ENCODE results near the gene PRKN.

PRKN gene

GRCh38 chr6:162118706-162119105 lies 608.9 kb downstream of the PRKN start:
- H3K4me1 ChIP-seq (ENCODE audit: low read length) = no peaks in the 10 kb centered on the region
- no peak overlapping the region for H3K4me2 ChIP-seq (ENCODE audit: low read length)
- no peaks in the 10 kb centered on the region for H3K9me3 ChIP-seq (ENCODE audit: insufficient read depth, low read length)
- H3K79me2 ChIP-seq (ENCODE audit: low read length) = no peaks in the 10 kb centered on the region
- H3K4me3 ChIP-seq (ENCODE audit: low read length) = no peak overlapping the region
- no peak overlapping the region for H2AFZ ChIP-seq (ENCODE audit: low read depth, low read length)
- no peak overlapping the region for H3K27ac ChIP-seq (ENCODE audit: low read length)
- TF ChIP-seq EZH2phosphoT487 (IDR thresholded peaks at IDR 0.05; ENCODE audit: low read depth) = no peak
- no peak for TF ChIP-seq CTCF (IDR thresholded peaks at IDR 0.05; ENCODE audit: low read depth, low read length)
- no peak overlapping the region for H3K9ac ChIP-seq (ENCODE audit: low read length)
- no peaks in the 10 kb centered on the region for H3K36me3 ChIP-seq (replicated peaks; ENCODE audit: low read depth, low read length)
- no peaks in the 10 kb centered on the region for H4K20me1 ChIP-seq (ENCODE audit: insufficient read depth, low read length)
- H3K27me3 ChIP-seq (ENCODE audit: low read depth, low read length) = no peaks in the 10 kb centered on the region

- TF ChIP-seq EZH2phosphoT487 (IDR thresholded peaks at IDR 0.05; ENCODE audit: low read depth) (no peak), CTCF (IDR thresholded peaks at IDR 0.05; ENCODE audit: low read depth, low read length) (no peak)
- Histone ChIP-seq H3K4me2 (ENCODE audit: low read length) (no peak overlapping the region), H3K36me3 (replicated peaks; ENCODE audit: low read depth, low read length) (no peaks in the 10 kb centered on the region), H3K79me2 (ENCODE audit: low read length) (no peaks in the 10 kb centered on the region), H2AFZ (ENCODE audit: low read depth, low read length) (no peak overlapping the region), H3K9me3 (ENCODE audit: insufficient read depth, low read length) (no peaks in the 10 kb centered on the region), H3K4me3 (ENCODE audit: low read length) (no peak overlapping the region), H3K4me1 (ENCODE audit: low read length) (no peaks in the 10 kb centered on the region), H4K20me1 (ENCODE audit: insufficient read depth, low read length) (no peaks in the 10 kb centered on the region), H3K27ac (ENCODE audit: low read length) (no peak overlapping the region), H3K9ac (ENCODE audit: low read length) (no peak overlapping the region), H3K27me3 (ENCODE audit: low read depth, low read length) (no peaks in the 10 kb centered on the region)
Measured at GRCh38 chr6:162116902-162117525, 610.6 kb downstream of the PRKN start.

GRCh38 chr6:162109480-162110050 lies 618.0 kb downstream of the PRKN start:
- Histone ChIP-seq H3K36me3 (replicated peaks; ENCODE audit: low read depth, low read length) (no peaks in the 10 kb centered on the region), H3K4me2 (ENCODE audit: low read length) (no peak overlapping the region), H3K4me1 (ENCODE audit: low read length) (no peaks in the 10 kb centered on the region), H4K20me1 (ENCODE audit: insufficient read depth, low read length) (no peaks in the 10 kb centered on the region), H2AFZ (ENCODE audit: low read depth, low read length) (no peak overlapping the region), H3K4me3 (ENCODE audit: low read length) (no peak overlapping the region), H3K9ac (ENCODE audit: low read length) (no peak overlapping the region), H3K27ac (ENCODE audit: low read length) (no peak overlapping the region), H3K79me2 (ENCODE audit: low read length) (no peaks in the 10 kb centered on the region), H3K9me3 (ENCODE audit: insufficient read depth, low read length) (no peaks in the 10 kb centered on the region), H3K27me3 (ENCODE audit: low read depth, low read length) (no peaks in the 10 kb centered on the region)
- TF ChIP-seq CTCF (IDR thresholded peaks at IDR 0.05; ENCODE audit: low read depth, low read length) (no peak), EZH2phosphoT487 (IDR thresholded peaks at IDR 0.05; ENCODE audit: low read depth) (no peak)

- no peak overlapping the region for H3K9ac ChIP-seq (ENCODE audit: low read length)
- H2AFZ ChIP-seq (ENCODE audit: low read depth, low read length) = no peak overlapping the region
- no peaks in the 10 kb centered on the region for H3K9me3 ChIP-seq (ENCODE audit: insufficient read depth, low read length)
- no peak overlapping the region for H3K27ac ChIP-seq (ENCODE audit: low read length)
- H3K4me2 ChIP-seq (ENCODE audit: low read length) = no peak overlapping the region
- no peak overlapping the region for H3K4me3 ChIP-seq (ENCODE audit: low read length)
- TF ChIP-seq EZH2phosphoT487 (IDR thresholded peaks at IDR 0.05; ENCODE audit: low read depth) = no peak
- TF ChIP-seq CTCF (IDR thresholded peaks at IDR 0.05; ENCODE audit: low read depth, low read length) = no peak
- no peaks in the 10 kb centered on the region for H3K4me1 ChIP-seq (ENCODE audit: low read length)
- no peaks in the 10 kb centered on the region for H3K79me2 ChIP-seq (ENCODE audit: low read length)
- H3K27me3 ChIP-seq (ENCODE audit: low read depth, low read length) = no peaks in the 10 kb centered on the region
- no peaks in the 10 kb centered on the region for H4K20me1 ChIP-seq (ENCODE audit: insufficient read depth, low read length)
- H3K36me3 ChIP-seq (replicated peaks; ENCODE audit: low read depth, low read length) = no peaks in the 10 kb centered on the region
Measured at GRCh38 chr6:162108041-162108440, 619.5 kb downstream of the PRKN start.

All from OCI-LY3 (cell line).